ENCODE data around the gene STX16. TPM values are rescaled to one million over a fixed set of nuclear protein-coding genes. Genes with fewer than 3 reads are reported as not detected.
A peak's percentile ranks its signal among the peaks of the same experiment; 100 is the strongest.

The STX16 gene
- total RNA-seq, 4 donors from 2014 or later: 26.1 to 90.4 (median 47.8) TPM

GRCh38 chr20:58622671-58623578, 28.2 kb upstream of the STX16 start:
- Histone ChIP-seq H3K36me3 (no peaks in the 10 kb centered on the region), H3K4me3 (no peak overlapping the region), H3K27me3 (no peaks in the 10 kb centered on the region), H3K9me3 (no peaks in the 10 kb centered on the region), H3K4me1 (peaks cover 0 to 20% (median 0%) of the 10 kb centered on the region in 3 donors), H3K27ac (no peak overlapping the region)
- ATAC-seq: no peak
- TF ChIP-seq CTCF (IDR thresholded peaks at IDR 0.05) (no peak), POLR2AphosphoS5 (IDR thresholded peaks at IDR 0.05) (no peak), POLR2A (IDR thresholded peaks at IDR 0.05) (no peak), EP300 (IDR thresholded peaks at IDR 0.05) (no peak)
- 85 to 96% methylated on average over 8 to 9 of the region's 13 CpGs for WGBS, 2 donors (ENCODE audit: low coverage in 1 of 2)

GRCh38 chr20:58623579-58624473, 27.3 kb upstream of the STX16 start:
- TF ChIP-seq EP300 (IDR thresholded peaks at IDR 0.05) (no peak), POLR2AphosphoS5 (IDR thresholded peaks at IDR 0.05) (peak; percentile 38)
- Histone ChIP-seq H3K9me3 (no peaks in the 10 kb centered on the region), H3K27me3 (no peaks in the 10 kb centered on the region), H3K4me3 (no peak overlapping the region), H3K36me3 (no peaks in the 10 kb centered on the region), H3K27ac (peak overlapping the region in 1 of 4 donors; percentile 14), H3K4me1 (peaks cover 0 to 17% (median 0%) of the 10 kb centered on the region in 3 donors)
- 68 to 72% methylated on average over 8 to 9 of the region's 29 CpGs for WGBS, 2 donors (ENCODE audit: low coverage in 1 of 2)
- peak; percentile 96 for ATAC-seq

- no peak for TF ChIP-seq POLR2A (IDR thresholded peaks at IDR 0.05)
- no peak for TF ChIP-seq POLR2AphosphoS5 (IDR thresholded peaks at IDR 0.05)
- TF ChIP-seq EP300 (IDR thresholded peaks at IDR 0.05): no peak
- TF ChIP-seq CTCF (IDR thresholded peaks at IDR 0.05): no peak
- no peak overlapping the region for H3K27ac ChIP-seq
- no peaks in the 10 kb centered on the region for H3K36me3 ChIP-seq
- no peaks in the 10 kb centered on the region for H3K9me3 ChIP-seq
- ATAC-seq: no peak
- H3K27me3 ChIP-seq: no peaks in the 10 kb centered on the region
- 92% methylated on average over 9 of the region's 10 CpGs; no CpG with 5 or more reads in 1 of the 2 donors for WGBS, 2 donors (ENCODE audit: low coverage in 1 of 2)
- no peak overlapping the region for H3K4me3 ChIP-seq
- H3K4me1 ChIP-seq: peaks cover 0 to 12% (median 0%) of the 10 kb centered on the region in 3 donors
Measured at GRCh38 chr20:58624687-58625086, 26.4 kb upstream of the STX16 start.

GRCh38 chr20:58625585-58625984, 25.5 kb upstream of the STX16 start:
- ATAC-seq: no peak
- TF ChIP-seq POLR2A (IDR thresholded peaks at IDR 0.05) (no peak), CTCF (IDR thresholded peaks at IDR 0.05) (no peak)
- Histone ChIP-seq H3K4me3 (no peak overlapping the region), H3K36me3 (no peaks in the 10 kb centered on the region), H3K9me3 (no peaks in the 10 kb centered on the region), H3K27me3 (no peaks in the 10 kb centered on the region), H3K27ac (no peak overlapping the region), H3K4me1 (peaks cover 0 to 12% (median 0%) of the 10 kb centered on the region in 3 donors)
- WGBS, 2 donors (ENCODE audit: low coverage in 1 of 2): 73 to 86% methylated on average over 1 to 2 of the region's 6 CpGs

GRCh38 chr20:58626051-58626450, 25.0 kb upstream of the STX16 start:
- Histone ChIP-seq H3K4me3 (no peak overlapping the region), H3K9me3 (no peaks in the 10 kb centered on the region), H3K36me3 (no peaks in the 10 kb centered on the region), H3K27me3 (no peaks in the 10 kb centered on the region), H3K27ac (no peak overlapping the region), H3K4me1 (peaks cover 0 to 12% (median 0%) of the 10 kb centered on the region in 3 donors)
- WGBS, 2 donors (ENCODE audit: low coverage in 1 of 2): 80% methylated on average over 1 of the region's 4 CpGs; no CpG with 5 or more reads in 1 of the 2 donors
- no peak for TF ChIP-seq POLR2AphosphoS5 (IDR thresholded peaks at IDR 0.05)
- TF ChIP-seq POLR2A (IDR thresholded peaks at IDR 0.05): no peak
- no peak for TF ChIP-seq EP300 (IDR thresholded peaks at IDR 0.05)
- no peak for TF ChIP-seq CTCF (IDR thresholded peaks at IDR 0.05)
- no peak for ATAC-seq

Measured in gastroesophageal sphincter (tissue), 4 donors.